CD14-positive monocyte (primary cell): ENCODE data around the gene TMEM107. TPM values are rescaled to one million over a fixed set of nuclear protein-coding genes. Genes with fewer than 3 reads are reported as not detected.

Source experiments
- DNase-seq, 3 donors: peaks; one replicate each; pipeline ENCODE4 v3.0.0-alpha.2; 2011 to 2022
- H2AFZ ChIP-seq: 2 replicates; pipeline ENCODE4 v1.6.0; 2012; ENCODE audit warnings: mild to moderate bottlenecking, low read depth, low read length, inconsistent platforms; ENCODE audit not compliant: insufficient read depth, poor library complexity, severe bottlenecking
- H3K27ac ChIP-seq, 2 donors: 1 replicate in 1 of 2; 2 replicates in 1 of 2; pipeline ENCODE4 v1.5.1; 2012 to 2013; ENCODE audit warnings: low read length in 2 of 2, control low read depth in 1 of 2, inconsistent platforms in 1 of 2, low read depth in 1 of 2, mild to moderate bottlenecking in 1 of 2
- H3K27me3 ChIP-seq, 2 donors: one replicate each; pipeline versions ENCODE4 v1.6.0 to v1.6.1; 2011 to 2013; ENCODE audit warnings: low read length in 2 of 2; ENCODE audit not compliant: control insufficient read depth in 2 of 2, insufficient read depth in 2 of 2
- H3K36me3 ChIP-seq, 2 donors: replicated peaks in 1 of 2; 1 replicate in 1 of 2; 2 replicates in 1 of 2; pipeline versions ENCODE4 v1.5.1 to v1.6.1; 2012 to 2013; ENCODE audit warnings: low read length in 2 of 2, control low read depth in 1 of 2, inconsistent platforms in 1 of 2, mild to moderate bottlenecking in 1 of 2; ENCODE audit not compliant: insufficient read depth in 2 of 2, control insufficient read depth in 1 of 2
- H3K4me1 ChIP-seq, 2 donors: 1 replicate in 1 of 2; 2 replicates in 1 of 2; pipeline versions ENCODE4 v1.5.1 to v1.6.1; 2012 to 2013; ENCODE audit warnings: low read length in 2 of 2, control low read depth in 1 of 2, inconsistent platforms in 1 of 2, mild to moderate bottlenecking in 1 of 2, moderate library complexity in 1 of 2; ENCODE audit not compliant: insufficient read depth in 2 of 2, control insufficient read depth in 1 of 2
- H3K4me2 ChIP-seq: replicated peaks from 2 replicates; pipeline ENCODE3; 2012; ENCODE audit warnings: low read length, moderate library complexity, mild to moderate bottlenecking; ENCODE audit not compliant: poor library complexity, severe bottlenecking; ENCODE audit errors: extremely low read depth
- H3K4me3 ChIP-seq, 3 experiments: fragments of 200-600 bp in 1 of 3; sonication (generic) in 1 of 3; replicated peaks in 1 of 3; 1 replicate in 2 of 3; 2 replicates in 1 of 3; pipeline ENCODE4 v1.5.1; 2011 to 2013; ENCODE audit warnings: low read length in 3 of 3, mild to moderate bottlenecking in 3 of 3, control low read depth in 2 of 3, low read depth in 2 of 3, inconsistent platforms in 1 of 3, moderate library complexity in 1 of 3
- H3K79me2 ChIP-seq: 2 replicates; pipeline ENCODE4 v1.6.0; 2012; ENCODE audit warnings: mild to moderate bottlenecking, control low read depth, inconsistent platforms, low read length, moderate library complexity; ENCODE audit not compliant: insufficient read depth
- H3K9ac ChIP-seq: 2 replicates; pipeline ENCODE4 v1.6.0; 2017; ENCODE audit warnings: low read length, mild to moderate bottlenecking; ENCODE audit not compliant: insufficient read depth, poor library complexity, severe bottlenecking
- H3K9me3 ChIP-seq, 2 donors: replicated peaks in 1 of 2; 1 replicate in 1 of 2; 2 replicates in 1 of 2; pipeline versions ENCODE4 v1.5.1 to v1.6.1; 2012 to 2013; ENCODE audit warnings: low read length in 2 of 2, control low read depth in 1 of 2; ENCODE audit not compliant: control insufficient read depth in 1 of 2, insufficient read depth in 1 of 2
- H4K20me1 ChIP-seq: 2 replicates; pipeline ENCODE4 v1.6.0; 2012; ENCODE audit warnings: mild to moderate bottlenecking, low read length, control low read depth, moderate library complexity; ENCODE audit not compliant: insufficient read depth
- H3K27ac Mint-ChIP-seq, 7 donors: one replicate each; pipeline ENCODE4 v1.8.0; 2020; ENCODE audit warnings: mild to moderate bottlenecking in 7 of 7, mixed read lengths in 7 of 7, moderate library complexity in 6 of 7, inconsistent platforms in 2 of 7
- H3K27me3 Mint-ChIP-seq, 3 donors: one replicate each; pipeline ENCODE4 v1.8.0; 2021 to 2022; ENCODE audit warnings: low read depth in 3 of 3, mild to moderate bottlenecking in 3 of 3, mixed read lengths in 3 of 3, moderate library complexity in 3 of 3, inconsistent platforms in 1 of 3
- H3K36me3 Mint-ChIP-seq, 2 donors: one replicate each; pipeline ENCODE4 v1.8.0; 2020; ENCODE audit warnings: mixed read lengths in 2 of 2, inconsistent platforms in 1 of 2, mild to moderate bottlenecking in 1 of 2
- H3K4me1 Mint-ChIP-seq: one replicate; pipeline ENCODE4 v1.8.0; 2020; ENCODE audit warnings: mild to moderate bottlenecking, mixed read lengths
- H3K4me3 Mint-ChIP-seq, 2 donors: one replicate each; pipeline ENCODE4 v1.8.0; 2020; ENCODE audit warnings: mild to moderate bottlenecking in 2 of 2, mixed read lengths in 2 of 2, moderate library complexity in 1 of 2
- H3K9me3 Mint-ChIP-seq, 7 donors: one replicate each; pipeline ENCODE4 v1.8.0; 2020 to 2022; ENCODE audit warnings: mixed read lengths in 7 of 7, mild to moderate bottlenecking in 6 of 7, moderate library complexity in 6 of 7, inconsistent platforms in 2 of 7
- WGBS: methylation state at CpG from one replicate; pipeline ENCODE4 v1.1.5; 2013; ENCODE audit warnings: missing lambda C conversion rate; ENCODE audit not compliant: insufficient coverage; 5-methylcytosine and 5-hydroxymethylcytosine counted together
- intact Hi-C, 2 donors: fragments of 100-400 bp; cut with micrococcal nuclease; formaldehyde crosslinking; loops; one replicate each; pipeline versions ENCODE4 v1.15.0 to v1.15.1; 2023
- polyA plus RNA-seq, 3 donors: library from polyadenylated mRNA; depleted of rRNA in 1 of 3; unstranded in 2 of 3; stranded (reverse) in 1 of 3; fragments of 300-500 nt in 2 of 3; fragments of >200 nt in 1 of 3; fragmentation: Illumina TruSeq in 2 of 3; gene quantifications; 1 replicate in 2 of 3; 2 replicates in 1 of 3; pipeline ENCODE4 v1.2.3, GENCODE V29; 2012 to 2021
- TF ChIP-seq, protein P1 (sequence below): fragments of 200-600 bp; IDR thresholded peaks from one replicate; pipeline ENCODE4 v1.8.0; 2022; ENCODE audit warnings: antibody characterized with exemption, mild to moderate bottlenecking

TMEM107 gene
- polyA plus RNA-seq, 3 donors = 20.5 to 37.4 (median 31.4) TPM

DNA sequence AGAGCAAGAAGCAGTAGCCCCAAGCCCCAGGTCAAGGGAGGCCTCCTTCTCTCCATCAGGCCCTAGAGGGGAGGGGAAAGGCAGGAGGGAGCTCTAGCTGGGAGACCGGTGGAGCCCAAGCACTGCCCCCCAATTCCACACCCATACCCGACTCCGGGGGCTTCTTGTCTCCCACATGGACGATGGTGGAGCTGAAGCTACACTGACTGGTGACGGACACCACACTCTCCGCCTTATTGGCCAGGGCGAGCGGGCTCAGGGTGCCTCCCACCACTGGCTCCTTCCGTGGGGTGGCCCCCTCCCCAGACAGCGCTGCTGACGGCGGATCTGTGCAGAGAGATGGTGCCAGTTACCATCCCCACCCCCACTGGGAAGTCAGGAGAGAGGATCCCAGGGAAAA lies 30.4 kb downstream of the TMEM107 start:
- Histone ChIP-seq H2AFZ (no peak overlapping the region), H3K4me3 (no peak overlapping the region), H3K27me3 (no peaks in the 10 kb centered on the region), H3K79me2 (peaks cover 11% of the 10 kb centered on the region), H3K27ac (no peak overlapping the region), H3K9me3 (no peaks in the 10 kb centered on the region), H3K4me1 (peaks cover 6 to 12% of the 10 kb centered on the region in 2 donors), H4K20me1 (peaks cover 100% of the 10 kb centered on the region), H3K4me2 (no peak overlapping the region), H3K36me3 (peaks cover 93 to 100% of the 10 kb centered on the region in 2 donors), H3K9ac (no peak overlapping the region)
- TF ChIP-seq, protein P1, sequence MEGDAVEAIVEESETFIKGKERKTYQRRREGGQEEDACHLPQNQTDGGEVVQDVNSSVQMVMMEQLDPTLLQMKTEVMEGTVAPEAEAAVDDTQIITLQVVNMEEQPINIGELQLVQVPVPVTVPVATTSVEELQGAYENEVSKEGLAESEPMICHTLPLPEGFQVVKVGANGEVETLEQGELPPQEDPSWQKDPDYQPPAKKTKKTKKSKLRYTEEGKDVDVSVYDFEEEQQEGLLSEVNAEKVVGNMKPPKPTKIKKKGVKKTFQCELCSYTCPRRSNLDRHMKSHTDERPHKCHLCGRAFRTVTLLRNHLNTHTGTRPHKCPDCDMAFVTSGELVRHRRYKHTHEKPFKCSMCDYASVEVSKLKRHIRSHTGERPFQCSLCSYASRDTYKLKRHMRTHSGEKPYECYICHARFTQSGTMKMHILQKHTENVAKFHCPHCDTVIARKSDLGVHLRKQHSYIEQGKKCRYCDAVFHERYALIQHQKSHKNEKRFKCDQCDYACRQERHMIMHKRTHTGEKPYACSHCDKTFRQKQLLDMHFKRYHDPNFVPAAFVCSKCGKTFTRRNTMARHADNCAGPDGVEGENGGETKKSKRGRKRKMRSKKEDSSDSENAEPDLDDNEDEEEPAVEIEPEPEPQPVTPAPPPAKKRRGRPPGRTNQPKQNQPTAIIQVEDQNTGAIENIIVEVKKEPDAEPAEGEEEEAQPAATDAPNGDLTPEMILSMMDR = no peak
- WGBS = 91% methylated on average over 4 of the region's 12 CpGs
- H3K4me1 Mint-ChIP-seq = peaks cover 5% of the 10 kb centered on the region
- H3K27me3 Mint-ChIP-seq = peaks cover 0 to 9% (median 3%) of the 10 kb centered on the region in 3 donors
- H3K9me3 Mint-ChIP-seq = no peaks in the 10 kb centered on the region
- H3K36me3 Mint-ChIP-seq = peaks cover 85 to 100% of the 10 kb centered on the region in 2 donors
- H3K27ac Mint-ChIP-seq = no peak overlapping the region
- H3K4me3 Mint-ChIP-seq = no peak overlapping the region
- intact Hi-C loops = no loop called here
- DNase-seq = no peak

DNA sequence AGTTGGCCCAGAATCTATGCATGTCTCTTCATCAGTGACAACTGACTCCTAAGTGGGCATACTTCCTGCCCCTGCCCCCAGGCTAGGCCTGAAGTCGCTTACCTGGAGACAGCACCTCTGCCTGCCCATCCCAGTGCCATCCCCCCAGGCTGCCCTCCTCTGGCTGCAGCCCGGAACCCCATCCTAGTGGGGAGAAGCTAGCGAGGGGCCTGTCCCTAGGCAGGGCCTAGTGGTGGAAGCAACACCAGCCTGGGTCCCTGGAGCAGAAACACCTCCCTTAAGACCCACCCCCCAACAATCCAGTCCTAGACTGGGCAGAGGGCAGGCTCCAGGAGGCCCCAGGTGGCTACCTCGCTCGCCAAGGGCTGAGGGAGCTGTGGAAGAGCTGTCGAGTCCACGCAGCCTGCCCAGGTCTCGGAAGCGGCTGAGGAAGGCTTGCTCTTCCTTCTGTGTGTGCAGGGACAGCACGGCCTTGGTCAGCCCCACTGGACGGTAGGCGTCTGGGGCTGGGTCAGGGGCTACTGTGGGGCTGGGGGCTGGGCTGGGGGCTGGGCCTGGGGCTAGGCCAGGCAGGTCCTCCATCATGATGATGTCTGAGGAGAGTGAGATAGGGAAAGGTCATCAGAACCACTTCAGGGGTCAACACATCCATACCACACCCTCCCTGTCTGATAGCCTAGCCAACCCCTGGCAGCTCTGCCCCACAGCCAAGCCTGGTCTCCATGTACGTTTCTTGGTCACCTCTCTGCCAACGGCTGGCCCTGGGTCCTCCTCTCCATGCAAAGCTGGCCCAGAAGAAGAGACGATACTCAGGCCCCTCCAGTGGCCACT lies 31.6 kb downstream of the TMEM107 start:
- TF ChIP-seq, protein P1 = no peak
- H3K4me3 Mint-ChIP-seq = no peak overlapping the region

More for the DNA sequence above, 31.6 kb downstream of the TMEM107 start:
- Histone ChIP-seq H3K4me1 (peaks cover 12 to 16% of the 10 kb centered on the region in 2 donors), H3K9me3 (no peaks in the 10 kb centered on the region), H2AFZ (no peak overlapping the region), H4K20me1 (peaks cover 100% of the 10 kb centered on the region), H3K4me3 (no peak overlapping the region), H3K9ac (no peak overlapping the region), H3K36me3 (peaks cover 90 to 97% of the 10 kb centered on the region in 2 donors), H3K27me3 (no peaks in the 10 kb centered on the region), H3K4me2 (no peak overlapping the region), H3K79me2 (no peaks in the 10 kb centered on the region), H3K27ac (no peak overlapping the region)
- peaks cover 82 to 95% of the 10 kb centered on the region in 2 donors for H3K36me3 Mint-ChIP-seq
- intact Hi-C loops = no loop called here
- H3K27ac Mint-ChIP-seq = peak overlapping the region in 2 of 7 donors; percentile 60 to 85
- H3K27me3 Mint-ChIP-seq = peaks cover 0 to 7% (median 3%) of the 10 kb centered on the region in 3 donors
- WGBS = over 99% methylated on average over 13 of the region's 15 CpGs
- no peak for DNase-seq
- no peaks in the 10 kb centered on the region for H3K9me3 Mint-ChIP-seq
- H3K4me1 Mint-ChIP-seq = peaks cover 2% of the 10 kb centered on the region
